Esophagus squamous epithelium (tissue), 5 donors: ENCODE results near the gene PCSK4. TPM values are rescaled to one million over a fixed set of nuclear protein-coding genes. Genes with fewer than 3 reads are reported as not detected.

ENCODE experiments used
- DNase-seq: peaks from one replicate; lab custom pipeline; 2025; lab: John Stamatoyannopoulos, UW
- H3K27ac ChIP-seq, 4 donors: fragments of 200-600 bp; sonication (generic); one replicate each; pipeline ENCODE4 v1.5.1; 2016 to 2019; ENCODE audit warnings: mild to moderate bottlenecking in 1 of 4
- H3K27me3 ChIP-seq, 4 donors: fragments of 200-600 bp; sonication (generic); 1 replicate in 3 of 4; 2 replicates in 1 of 4; pipeline versions ENCODE4 v1.5.1 to v1.6.0; 2017 to 2021; ENCODE audit warnings: antibody characterized with exemption in 1 of 4
- H3K36me3 ChIP-seq, 3 donors: fragments of 200-600 bp; sonication (generic); one replicate each; pipeline ENCODE4 v1.5.1; 2016 to 2019
- H3K4me1 ChIP-seq, 3 donors: fragments of 200-600 bp; sonication (generic); one replicate each; pipeline ENCODE4 v1.5.1; 2017 to 2019
- H3K4me3 ChIP-seq, 4 donors: fragments of 200-600 bp; sonication (generic); 1 replicate in 3 of 4; 2 replicates in 1 of 4; pipeline ENCODE4 v1.5.1; 2016 to 2019; ENCODE audit warnings: mild to moderate bottlenecking in 2 of 4, moderate library complexity in 1 of 4
- H3K9me3 ChIP-seq, 3 donors: fragments of 200-600 bp; sonication (generic); one replicate each; pipeline ENCODE4 v1.5.1; 2016 to 2019
- POLR2A ChIP-seq, 4 donors: fragments of 450-650 bp; IDR thresholded peaks; one replicate each; pipeline ENCODE4 v1.6.1; 2017; ENCODE audit warnings: antibody characterized with exemption in 4 of 4, mild to moderate bottlenecking in 4 of 4, moderate library complexity in 3 of 4
- WGBS, 2 donors: methylation state at CpG; one replicate each; pipeline ENCODE4 v1.1.5; 2018; 5-methylcytosine and 5-hydroxymethylcytosine counted together
- intact Hi-C: fragments of 100-400 bp; cut with DNase I; formaldehyde crosslinking; loops from one replicate; pipeline ENCODE4 v1.15.0; 2022
- total RNA-seq, 4 donors: library from RNA; depleted of rRNA; stranded (reverse); fragments of >200 nt; gene quantifications; one replicate each; pipeline ENCODE4 v1.1.0, GENCODE V29; 2016
- TF ChIP-seq, protein P1 (sequence below), 6 experiments: fragments of 450-650 bp in 4 of 6; fragments of 200-600 bp in 2 of 6; sonication (generic) in 2 of 6; IDR thresholded peaks; one replicate each; pipeline ENCODE4 v1.5.1; 2016 to 2019; ENCODE audit warnings: antibody characterized with exemption in 6 of 6, mild to moderate bottlenecking in 4 of 6, moderate library complexity in 4 of 6
- donor health status: DM: yes; HTN: yes; CAD: no.

PCSK4 gene
- total RNA-seq, 4 donors from 2014 or later, result 0.35 to 5.5 (median 1.1) TPM

DNA sequence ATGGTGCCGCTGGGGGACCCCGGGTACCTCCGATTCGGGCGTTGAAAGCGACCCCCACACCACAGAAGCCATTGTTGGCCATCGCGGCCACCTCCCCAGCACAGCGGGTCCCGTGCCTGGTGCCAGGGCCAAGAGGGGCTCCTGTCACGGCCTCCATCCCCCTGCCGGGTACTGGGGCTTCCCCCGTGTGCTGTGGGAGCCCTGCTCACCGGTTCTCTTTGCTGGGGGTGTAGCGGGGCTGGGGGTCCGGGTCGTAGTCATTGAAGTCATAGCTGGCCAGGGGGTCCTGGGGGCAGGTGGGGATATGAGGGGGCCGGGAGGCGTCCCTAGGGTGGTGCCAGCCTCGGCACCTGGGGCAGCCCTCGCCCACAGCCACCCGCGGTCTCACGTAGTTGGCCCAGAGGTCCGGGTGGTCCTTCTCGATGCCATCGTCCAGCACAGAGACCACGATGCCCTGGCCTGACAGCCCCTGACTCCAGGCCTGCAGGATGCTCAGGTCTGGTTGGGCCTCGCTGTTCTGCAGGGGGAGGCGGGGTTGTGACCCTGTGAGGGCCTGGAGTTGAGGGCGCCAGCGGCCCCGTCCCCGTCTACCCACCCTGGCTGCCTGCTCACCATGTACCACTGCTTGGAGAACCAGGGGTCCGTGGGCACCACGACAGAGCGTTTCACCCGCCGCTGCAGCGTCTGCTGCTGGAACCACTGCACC, 2.4 kb downstream of the PCSK4 start:
- TF ChIP-seq POLR2A (IDR thresholded peaks at IDR 0.05), result no peak
- TF ChIP-seq, protein P1, sequence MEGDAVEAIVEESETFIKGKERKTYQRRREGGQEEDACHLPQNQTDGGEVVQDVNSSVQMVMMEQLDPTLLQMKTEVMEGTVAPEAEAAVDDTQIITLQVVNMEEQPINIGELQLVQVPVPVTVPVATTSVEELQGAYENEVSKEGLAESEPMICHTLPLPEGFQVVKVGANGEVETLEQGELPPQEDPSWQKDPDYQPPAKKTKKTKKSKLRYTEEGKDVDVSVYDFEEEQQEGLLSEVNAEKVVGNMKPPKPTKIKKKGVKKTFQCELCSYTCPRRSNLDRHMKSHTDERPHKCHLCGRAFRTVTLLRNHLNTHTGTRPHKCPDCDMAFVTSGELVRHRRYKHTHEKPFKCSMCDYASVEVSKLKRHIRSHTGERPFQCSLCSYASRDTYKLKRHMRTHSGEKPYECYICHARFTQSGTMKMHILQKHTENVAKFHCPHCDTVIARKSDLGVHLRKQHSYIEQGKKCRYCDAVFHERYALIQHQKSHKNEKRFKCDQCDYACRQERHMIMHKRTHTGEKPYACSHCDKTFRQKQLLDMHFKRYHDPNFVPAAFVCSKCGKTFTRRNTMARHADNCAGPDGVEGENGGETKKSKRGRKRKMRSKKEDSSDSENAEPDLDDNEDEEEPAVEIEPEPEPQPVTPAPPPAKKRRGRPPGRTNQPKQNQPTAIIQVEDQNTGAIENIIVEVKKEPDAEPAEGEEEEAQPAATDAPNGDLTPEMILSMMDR (IDR thresholded peaks at IDR 0.05), result no peak
- H3K27me3 ChIP-seq, result peaks cover 0 to 9% (median 0%) of the 10 kb centered on the region in 4 donors
- no peaks in the 10 kb centered on the region for H3K9me3 ChIP-seq
- peaks cover 16 to 30% (median 16%) of the 10 kb centered on the region in 3 donors for H3K4me1 ChIP-seq
- H3K27ac ChIP-seq, result no peak overlapping the region
- no peaks in the 10 kb centered on the region for H3K36me3 ChIP-seq
- DNase-seq, result no peak
- no peak overlapping the region for H3K4me3 ChIP-seq
- intact Hi-C loops, result no loop called here
- 90 to 100% methylated on average over 2 of the region's 40 CpGs for WGBS, 2 donors

DNA sequence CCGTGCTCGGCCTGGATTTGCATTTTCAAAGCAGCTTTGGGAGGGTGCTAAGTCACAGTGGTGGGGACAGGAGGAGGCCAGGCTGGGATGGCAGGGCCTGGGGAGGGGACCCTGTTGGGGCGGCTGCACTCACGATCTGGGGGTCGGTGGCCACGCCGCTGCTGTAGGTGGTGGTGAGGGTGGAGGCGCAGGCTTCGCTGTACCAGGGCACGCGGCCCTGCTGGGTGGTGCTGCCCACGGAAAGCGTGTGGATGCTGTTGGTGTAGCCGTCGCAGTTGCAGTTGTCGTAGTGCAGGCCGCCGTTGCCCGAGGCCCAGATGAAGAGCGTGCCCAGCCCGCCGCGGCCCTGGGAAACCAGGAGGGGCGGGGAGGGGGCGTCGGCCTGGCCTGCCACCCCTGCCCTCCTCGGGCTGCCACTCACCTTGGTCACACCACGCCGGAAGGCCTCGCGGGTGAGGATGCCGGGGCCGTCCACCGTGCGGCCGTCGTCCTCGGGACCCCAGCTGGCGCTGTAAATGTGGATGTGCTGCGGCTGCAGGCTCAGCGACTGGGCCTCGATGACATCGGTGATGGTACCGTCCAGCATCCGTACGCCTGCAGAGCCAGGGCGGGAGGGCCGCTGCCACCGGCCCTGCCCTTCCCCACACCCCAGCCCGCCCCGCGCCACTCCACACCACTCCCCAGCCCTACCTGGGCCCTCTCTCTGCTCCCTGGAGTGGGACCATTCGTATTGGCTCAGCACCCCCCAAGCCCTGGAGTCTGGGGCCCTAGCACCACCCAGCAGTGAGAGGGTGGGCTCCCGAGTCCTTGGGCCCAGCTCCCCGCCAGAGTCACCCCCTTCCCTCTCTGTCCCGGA, 3.2 kb downstream of the PCSK4 start:
- H3K36me3 ChIP-seq, result no peaks in the 10 kb centered on the region
- intact Hi-C loops, result no loop called here
- H3K9me3 ChIP-seq, result no peaks in the 10 kb centered on the region
- H3K27ac ChIP-seq, result no peak overlapping the region
- no peak overlapping the region for H3K4me3 ChIP-seq
- no peak for DNase-seq
- peaks cover 0 to 7% (median 0%) of the 10 kb centered on the region in 4 donors for H3K27me3 ChIP-seq
- peaks cover 16 to 22% (median 16%) of the 10 kb centered on the region in 3 donors for H3K4me1 ChIP-seq
- TF ChIP-seq POLR2A (IDR thresholded peaks at IDR 0.05), result no peak
- WGBS, 2 donors, result 86 to 87% methylated on average over 10 to 13 of the region's 56 CpGs

GRCh38 chr19:1483979-1484428, 6.1 kb downstream of the PCSK4 start:
- DNase-seq, result no peak
- peaks cover 0 to 10% (median 0%) of the 10 kb centered on the region in 3 donors for H3K4me1 ChIP-seq
- H3K36me3 ChIP-seq, result no peaks in the 10 kb centered on the region
- WGBS, 2 donors, result 87 to 91% methylated on average over 3 to 7 of the region's 23 CpGs
- H3K4me3 ChIP-seq, result no peak overlapping the region
- no peak for TF ChIP-seq POLR2A (IDR thresholded peaks at IDR 0.05)
- H3K9me3 ChIP-seq, result no peaks in the 10 kb centered on the region
- intact Hi-C loops, result no loop called here
- no peak overlapping the region for H3K27ac ChIP-seq
- no peaks in the 10 kb centered on the region for H3K27me3 ChIP-seq

DNA sequence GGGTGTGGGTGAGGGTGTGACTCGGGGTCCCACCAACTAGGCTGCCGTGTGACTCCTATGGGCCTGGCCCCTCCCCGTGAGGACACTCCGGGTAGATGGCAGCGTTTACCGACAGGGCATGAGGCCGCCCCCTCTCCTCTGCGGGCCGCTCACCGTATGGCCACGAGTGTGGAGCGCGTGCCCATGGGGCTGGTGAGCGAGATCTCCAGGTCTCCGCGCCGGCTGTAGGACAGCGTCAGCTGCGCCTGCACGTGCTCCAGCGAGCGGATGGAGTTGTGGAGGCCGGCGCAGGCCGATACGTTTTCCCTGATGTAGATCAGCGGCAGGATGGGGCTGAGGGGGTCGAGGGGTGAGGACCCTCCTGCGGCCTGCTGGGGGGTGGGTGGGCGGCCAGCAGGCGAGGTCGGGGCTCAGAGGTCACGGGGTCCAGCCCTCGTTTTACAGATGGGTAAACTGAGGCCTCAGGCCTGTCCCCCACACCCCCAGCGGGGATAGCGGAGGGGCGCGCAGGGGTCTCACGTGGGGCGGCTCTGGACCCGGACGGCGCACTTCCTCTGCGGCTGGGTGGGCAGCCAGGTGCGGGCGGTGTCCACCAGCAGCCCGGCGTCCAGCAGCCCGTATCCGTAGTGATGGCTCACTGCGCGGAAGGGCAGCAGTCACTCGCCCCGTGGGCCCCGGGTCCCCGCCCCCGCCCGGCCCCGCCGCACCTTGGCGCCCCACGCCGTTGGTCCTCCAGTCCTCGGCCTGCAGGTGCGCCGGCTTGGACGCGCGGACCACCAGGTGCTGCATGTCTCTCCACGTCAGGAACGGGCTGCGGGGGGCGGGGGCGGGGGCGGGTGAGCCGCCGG, 6.8 kb downstream of the PCSK4 start:
- intact Hi-C loops, result no loop called here
- H3K9me3 ChIP-seq, result no peaks in the 10 kb centered on the region
- H3K27me3 ChIP-seq, result no peaks in the 10 kb centered on the region
- peaks cover under 1 to 15% (median 2%) of the 10 kb centered on the region in 3 donors for H3K4me1 ChIP-seq
- 90 to 91% methylated on average over 4 to 14 of the region's 77 CpGs for WGBS, 2 donors
- no peak for TF ChIP-seq POLR2A (IDR thresholded peaks at IDR 0.05)
- TF ChIP-seq, protein P1 (IDR thresholded peaks at IDR 0.05), result no peak
- no peak overlapping the region for H3K27ac ChIP-seq
- no peak overlapping the region for H3K4me3 ChIP-seq
- no peak for DNase-seq
- no peaks in the 10 kb centered on the region for H3K36me3 ChIP-seq

- no peaks in the 10 kb centered on the region for H3K9me3 ChIP-seq
- 30 to 100% methylated on average over 2 to 6 of the region's 37 CpGs for WGBS, 2 donors
Measured at GRCh38 chr19:1482361-1483130, 7.6 kb downstream of the PCSK4 start.

More at GRCh38 chr19:1482361-1483130, 7.6 kb downstream of the PCSK4 start:
- no peaks in the 10 kb centered on the region for H3K27me3 ChIP-seq
- H3K36me3 ChIP-seq, result no peaks in the 10 kb centered on the region
- no peak for DNase-seq
- TF ChIP-seq, protein P1 (IDR thresholded peaks at IDR 0.05), result no peak
- TF ChIP-seq POLR2A (IDR thresholded peaks at IDR 0.05), result no peak
- no peak overlapping the region for H3K27ac ChIP-seq
- no peak overlapping the region for H3K4me3 ChIP-seq
- peaks cover 9 to 23% (median 10%) of the 10 kb centered on the region in 3 donors for H3K4me1 ChIP-seq
- intact Hi-C loops, result no loop called here
